GM23248 (cell line): ENCODE measurements around the gene SEC24D. TPM values are rescaled to one million over a fixed set of nuclear protein-coding genes. Genes with fewer than 3 reads are reported as not detected.

ENCODE experiments used
- DNase-seq: peaks from one replicate; pipeline ENCODE4 v3.0.0-alpha.2; 2015
- H2AFZ ChIP-seq: fragments of 200-600 bp; sonication (generic); 2 replicates; pipeline ENCODE4 v1.6.1; 2016; ENCODE audit warnings: antibody characterized with exemption
- H3F3A ChIP-seq: fragments of 200-600 bp; sonication (generic); 2 replicates; pipeline ENCODE4 v1.6.1; 2016; ENCODE audit warnings: mild to moderate bottlenecking, antibody characterized with exemption, mixed run types; ENCODE audit not compliant: insufficient read depth
- H3K27ac ChIP-seq: fragments of 200-600 bp; sonication (generic); 2 replicates; pipeline ENCODE4 v1.5.1; 2016; ENCODE audit warnings: mild to moderate bottlenecking
- H3K27me3 ChIP-seq: fragments of 200-600 bp; sonication (generic); replicated peaks from 2 replicates; pipeline ENCODE4 v1.6.1; 2016; ENCODE audit warnings: mild to moderate bottlenecking; ENCODE audit not compliant: insufficient read depth
- H3K36me3 ChIP-seq: fragments of 200-600 bp; sonication (generic); 2 replicates; pipeline ENCODE4 v1.6.1; 2016; ENCODE audit warnings: low read depth, mild to moderate bottlenecking
- H3K4me1 ChIP-seq: fragments of 200-600 bp; sonication (generic); 2 replicates; pipeline ENCODE4 v1.6.1; 2016; ENCODE audit warnings: mild to moderate bottlenecking; ENCODE audit not compliant: insufficient read depth
- H3K4me2 ChIP-seq: fragments of 200-600 bp; sonication (generic); one replicate; pipeline ENCODE4 v1.6.1; 2016; ENCODE audit warnings: mild to moderate bottlenecking; ENCODE audit not compliant: unreplicated experiment
- H3K4me3 ChIP-seq: fragments of 200-600 bp; sonication (generic); 2 replicates; pipeline ENCODE4 v1.5.1; 2016; ENCODE audit warnings: mild to moderate bottlenecking
- H3K79me2 ChIP-seq: fragments of 200-600 bp; sonication (generic); 2 replicates; pipeline ENCODE4 v1.6.1; 2016; ENCODE audit warnings: mild to moderate bottlenecking; ENCODE audit not compliant: insufficient read depth
- H3K9ac ChIP-seq: fragments of 200-600 bp; sonication (generic); 2 replicates; pipeline ENCODE4 v1.6.1; 2016; ENCODE audit warnings: mild to moderate bottlenecking
- H3K9me2 ChIP-seq: fragments of 200-600 bp; sonication (generic); 2 replicates; pipeline ENCODE4 v1.6.1; 2016; ENCODE audit warnings: mixed run types, mild to moderate bottlenecking, moderate library complexity; ENCODE audit not compliant: insufficient read depth
- H3K9me3 ChIP-seq: fragments of 200-600 bp; sonication (generic); one replicate; pipeline ENCODE4 v1.6.1; 2017; ENCODE audit warnings: low read depth
- H4K20me1 ChIP-seq: fragments of 200-600 bp; sonication (generic); 2 replicates; pipeline ENCODE4 v1.6.0; 2016; ENCODE audit not compliant: insufficient read depth
- EZH2 ChIP-seq: fragments of 200-600 bp; sonication (generic); IDR thresholded peaks from 2 replicates; pipeline ENCODE4 v1.6.1; 2018; ENCODE audit warnings: antibody characterized with exemption, mild to moderate bottlenecking; ENCODE audit not compliant: insufficient read depth, poor library complexity, severe bottlenecking
- EZH2phosphoT487 ChIP-seq: fragments of 200-600 bp; sonication (generic); IDR thresholded peaks from 2 replicates; pipeline ENCODE4 v1.6.1; 2018; ENCODE audit warnings: antibody characterized with exemption, moderate library complexity, mild to moderate bottlenecking, low read depth; ENCODE audit not compliant: insufficient read depth
- WGBS, 2 experiments: methylation state at CpG; one replicate each; pipeline ENCODE4 v1.1.6; 2015 to 2017; ENCODE audit warnings: low lambda C conversion rate in 2 of 2, low coverage in 1 of 2; ENCODE audit errors: missing lambda C conversion rate in 2 of 2; 5-methylcytosine and 5-hydroxymethylcytosine counted together
- in situ Hi-C: fragments of 300-500 bp; cut with MboI; formaldehyde crosslinking; loops from 2 replicates; pipeline ENCODE4 v1.15.0; 2020
- polyA plus RNA-seq: library from polyadenylated mRNA; unstranded; fragments of >200 nt; fragmentation: Nextera tagmentation; extraction: Ambion mirVana; gene quantifications from 2 replicates; pipeline ENCODE4 v1.2.1, GENCODE V29; 2016
- total RNA-seq: library from RNA; depleted of rRNA; stranded (reverse); fragments of >200 nt; shearing (Covaris generic); gene quantifications from 2 replicates; pipeline ENCODE4 v1.2.3, GENCODE V29; 2014; rRNA removed

Gene SEC24D
- total and polyA plus RNA-seq, 2 experiments from 2014 or later, result 136 to 148 TPM

DNA sequence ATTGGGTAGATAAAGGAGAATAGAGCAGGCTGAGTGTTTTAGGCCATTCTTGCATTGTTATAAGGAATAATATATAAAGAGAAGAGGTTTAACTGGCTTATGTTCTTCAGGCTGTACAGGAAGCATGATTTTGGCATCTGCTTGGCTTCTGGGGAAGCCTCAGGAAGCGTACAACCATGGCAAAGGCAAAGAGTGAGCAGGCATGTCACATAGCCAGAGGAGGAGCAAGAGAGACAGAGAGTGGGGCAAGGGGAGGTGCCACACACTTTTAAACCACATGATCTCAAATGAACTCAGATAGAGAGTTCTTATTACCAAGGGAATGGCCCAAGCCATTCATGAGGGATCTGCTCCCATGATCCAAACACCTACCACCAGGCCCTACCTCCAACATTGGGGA, 155.1 kb downstream of the SEC24D start:
- peaks cover 3% of the 10 kb centered on the region for H3K79me2 ChIP-seq
- WGBS, 2 experiments, result 14 to 33% methylated on average over 1 of the region's 1 CpG

DNA sequence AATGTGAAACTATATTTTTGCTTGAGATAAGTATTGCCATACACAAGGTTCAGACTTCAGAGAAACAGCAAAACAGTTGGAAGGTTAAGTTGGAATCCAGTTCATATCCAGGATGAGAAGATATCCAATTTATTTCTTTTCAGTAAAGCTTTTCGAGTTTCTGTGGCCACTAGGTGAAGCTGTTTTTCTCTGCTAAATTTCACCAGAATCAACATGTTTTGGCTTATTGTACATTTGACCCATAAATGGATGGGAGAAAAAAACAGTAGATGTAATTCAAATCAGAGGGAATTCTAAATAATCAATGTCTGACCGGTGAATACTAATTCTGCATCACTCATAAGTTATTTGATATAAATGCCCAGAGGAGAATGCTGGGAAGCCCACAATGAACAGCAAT, 159.8 kb downstream of the SEC24D start:
- WGBS, 2 experiments, result 53% methylated on average over 2 of the region's 2 CpGs
- H3K4me3 ChIP-seq, result no peak overlapping the region
- no peaks in the 10 kb centered on the region for H3K27me3 ChIP-seq
- H2AFZ ChIP-seq, result no peak overlapping the region
- H3K9me2 ChIP-seq, result no peaks in the 10 kb centered on the region
- H3K79me2 ChIP-seq, result no peaks in the 10 kb centered on the region
- no peaks in the 10 kb centered on the region for H4K20me1 ChIP-seq
- no peaks in the 10 kb centered on the region for H3K9me3 ChIP-seq
- H3K36me3 ChIP-seq, result no peaks in the 10 kb centered on the region
- TF ChIP-seq EZH2 (no peak), EZH2phosphoT487 (no peak)
- no peaks in the 10 kb centered on the region for H3F3A ChIP-seq
- no peaks in the 10 kb centered on the region for H3K4me1 ChIP-seq
- no peak overlapping the region for H3K27ac ChIP-seq
- H3K9ac ChIP-seq, result no peak overlapping the region
- H3K4me2 ChIP-seq, result no peak overlapping the region
- in situ Hi-C loops, result loop anchor here (25.0 kb wide), 1 partner anchor 139 kb away; no protein-coding TSS in a partner anchor
- DNase-seq, result no peak

More for the DNA sequence above, 155.1 kb downstream of the SEC24D start:
- H3K4me1 ChIP-seq, result no peaks in the 10 kb centered on the region
- H3K4me3 ChIP-seq, result no peak overlapping the region
- TF ChIP-seq EZH2phosphoT487, result no peak
- TF ChIP-seq EZH2, result no peak
- no peaks in the 10 kb centered on the region for H3K9me2 ChIP-seq
- no peak overlapping the region for H3K9ac ChIP-seq
- H3K36me3 ChIP-seq, result no peaks in the 10 kb centered on the region
- in situ Hi-C loops, result loop anchor here (25.0 kb wide), 1 partner anchor 144 kb away; no protein-coding TSS in a partner anchor
- H3K4me2 ChIP-seq, result no peak overlapping the region
- H4K20me1 ChIP-seq, result no peaks in the 10 kb centered on the region
- H2AFZ ChIP-seq, result no peak overlapping the region
- H3K27ac ChIP-seq, result no peak overlapping the region
- DNase-seq, result peak; percentile 5
- H3K9me3 ChIP-seq, result no peaks in the 10 kb centered on the region
- H3F3A ChIP-seq, result peaks cover 10% of the 10 kb centered on the region; the same call in 1 of the 2 replicates
- H3K27me3 ChIP-seq, result no peaks in the 10 kb centered on the region

Other genes starting within 250 kb of the SEC24D start
- gene METTL14, start 150.7 kb downstream of the SEC24D start, total RNA-seq, result 8.9 and 21.9 TPM in 2 replicates
- gene METTL14, start 150.7 kb downstream of the SEC24D start, polyA plus RNA-seq, result 38.9 and 41.4 TPM in 2 replicates
- 4.3 and 5.0 TPM in 2 replicates for gene SYNPO2, start 52.7 kb upstream of the SEC24D start, total RNA-seq
- 3.1 and 3.2 TPM in 2 replicates for gene SYNPO2, start 52.7 kb upstream of the SEC24D start, polyA plus RNA-seq